HFFc6 (cell line): ENCODE data around the gene NF2. TPM values are rescaled to one million over a fixed set of nuclear protein-coding genes. Genes with fewer than 3 reads are reported as not detected.
"Not testable (repeated sequence)": the region's sequence is repeated elsewhere in the genome, so short reads cannot be mapped to it uniquely, and the experiment has no call there.

Experiments used
- DNase-seq: peaks from one replicate; pipeline ENCODE4 v3.0.0-alpha.2; 2018
- H3K27ac Mint-ChIP-seq: 2 replicates; pipeline ENCODE4 v1.8.0; 2020; ENCODE audit warnings: mild to moderate bottlenecking, mixed read lengths
- H3K27me3 Mint-ChIP-seq: 2 replicates; pipeline ENCODE4 v1.8.0; 2021; ENCODE audit warnings: mild to moderate bottlenecking, moderate library complexity, mixed read lengths; ENCODE audit not compliant: insufficient read depth
- H3K36me3 Mint-ChIP-seq: 2 replicates; pipeline ENCODE4 v1.8.0; 2021; ENCODE audit warnings: low read depth, mixed read lengths
- H3K4me1 Mint-ChIP-seq: 2 replicates; pipeline ENCODE4 v1.8.0; 2020; ENCODE audit warnings: low read depth, mixed read lengths
- H3K4me3 Mint-ChIP-seq: 2 replicates; pipeline ENCODE4 v1.8.0; 2020; ENCODE audit warnings: mild to moderate bottlenecking, moderate library complexity, mixed read lengths
- H3K9me3 Mint-ChIP-seq: 2 replicates; pipeline ENCODE4 v1.8.0; 2020; ENCODE audit warnings: mild to moderate bottlenecking, mixed read lengths
- CTCF ChIP-seq: fragments of 200-600 bp; sonication (generic); IDR thresholded peaks from 2 replicates; pipeline ENCODE4 v1.5.0; 2021; ENCODE audit warnings: antibody characterized with exemption, mild to moderate bottlenecking
- total RNA-seq, 6 experiments: library from RNA; stranded (reverse); fragmentation: NEBNext Ultra II Directional; extraction: Animal tissue kit (Norgen Biotek cat#: 25700); gene quantifications; 2 replicates in 1 of 6; 3 replicates in 5 of 6; pipeline ENCODE4 v1.2.3, GENCODE V29; 2021

The NF2 gene
- total RNA-seq, 6 experiments from 2014 or later: 161 to 184 (median 176) TPM

GRCh38 chr22:29587938-29588699, 15.3 kb upstream of the NF2 start:
- no peaks in the 10 kb centered on the region for H3K27me3 Mint-ChIP-seq
- no peak for TF ChIP-seq CTCF
- peak; percentile 75 for DNase-seq
- peaks cover 27% of the 10 kb centered on the region for H3K4me1 Mint-ChIP-seq
- no peaks in the 10 kb centered on the region for H3K9me3 Mint-ChIP-seq
- peak overlapping the region; percentile 52 for H3K4me3 Mint-ChIP-seq
- peak overlapping the region; percentile 90 for H3K27ac Mint-ChIP-seq
- no peaks in the 10 kb centered on the region for H3K36me3 Mint-ChIP-seq

- peaks cover 13% of the 10 kb centered on the region for H3K4me1 Mint-ChIP-seq
- H3K9me3 Mint-ChIP-seq: no peaks in the 10 kb centered on the region
- no peak for DNase-seq
- H3K4me3 Mint-ChIP-seq: no peak overlapping the region
- no peaks in the 10 kb centered on the region for H3K36me3 Mint-ChIP-seq
- TF ChIP-seq CTCF: no peak
- no peaks in the 10 kb centered on the region for H3K27me3 Mint-ChIP-seq
- H3K27ac Mint-ChIP-seq: no peak overlapping the region
Observed at GRCh38 chr22:29593923-29594322, 9.5 kb upstream of the NF2 start.

GRCh38 chr22:29594447-29594846, 9.0 kb upstream of the NF2 start:
- not testable (repeated sequence) for H3K36me3 Mint-ChIP-seq, H3K9me3 Mint-ChIP-seq, H3K4me3 Mint-ChIP-seq, H3K27ac Mint-ChIP-seq, H3K27me3 Mint-ChIP-seq, DNase-seq
- H3K4me1 Mint-ChIP-seq: peaks cover 11% of the 10 kb centered on the region; the same call in 1 of the 2 replicates

GRCh38 chr22:29596408-29596807, 7.0 kb upstream of the NF2 start:
- no peak for TF ChIP-seq CTCF
- Mint-ChIP-seq H3K36me3 (no peaks in the 10 kb centered on the region), H3K9me3 (no peaks in the 10 kb centered on the region), H3K4me1 (no peaks in the 10 kb centered on the region), H3K27me3 (no peaks in the 10 kb centered on the region), H3K27ac (no peak overlapping the region), H3K4me3 (no peak overlapping the region)
- DNase-seq: no peak

GRCh38 chr22:29597871-29598683, 5.4 kb upstream of the NF2 start:
- H3K36me3 Mint-ChIP-seq, DNase-seq, H3K27me3 Mint-ChIP-seq, H3K27ac Mint-ChIP-seq, H3K4me3 Mint-ChIP-seq, H3K9me3 Mint-ChIP-seq, H3K4me1 Mint-ChIP-seq: not testable (repeated sequence)

GRCh38 chr22:29598684-29599020, 4.8 kb upstream of the NF2 start:
- Mint-ChIP-seq H3K4me3 (no peak overlapping the region), H3K4me1 (peaks cover 5% of the 10 kb centered on the region; the same call in 1 of the 2 replicates), H3K9me3 (no peaks in the 10 kb centered on the region), H3K27ac (no peak overlapping the region), H3K36me3 (no peaks in the 10 kb centered on the region), H3K27me3 (no peaks in the 10 kb centered on the region)
- DNase-seq: no peak
- no peak for TF ChIP-seq CTCF
